T-helper 17 cell (primary cell): ENCODE results near the gene PRELID3B. TPM values are rescaled to one million over a fixed set of nuclear protein-coding genes. Genes with fewer than 3 reads are reported as not detected.
"Not testable (repeated sequence)": the region's sequence is repeated elsewhere in the genome, so short reads cannot be mapped to it uniquely, and the experiment has no call there.

ENCODE experiments used
- ATAC-seq: fragments of 150-1000 bp; cut with Tn5 transposase; 2 replicates; pipeline ENCODE4 v1.10.0; 2021; ENCODE audit warnings: mild to moderate bottlenecking, moderate library complexity
- DNase-seq, 3 donors: peaks; one replicate each; pipeline versions ENCODE4 v3.0.0 to v3.0.0-alpha.2; 2020 to 2021
- H3K9me3 ChIP-seq: one replicate; pipeline ENCODE4 v1.7.0; 2013; ENCODE audit warnings: low read length, mild to moderate bottlenecking; ENCODE audit not compliant: control insufficient read depth, poor library complexity, severe bottlenecking
- H3K27ac Mint-ChIP-seq: one replicate; pipeline ENCODE4 v1.8.0; 2022; ENCODE audit warnings: mild to moderate bottlenecking, moderate library complexity, mixed read lengths
- H3K27me3 Mint-ChIP-seq: one replicate; pipeline ENCODE4 v1.8.0; 2022; ENCODE audit warnings: mixed read lengths
- H3K36me3 Mint-ChIP-seq: one replicate; pipeline ENCODE4 v1.8.0; 2022; ENCODE audit warnings: low read depth, mixed read lengths
- H3K4me1 Mint-ChIP-seq: one replicate; pipeline ENCODE4 v1.8.0; 2022; ENCODE audit warnings: mild to moderate bottlenecking, mixed read lengths
- H3K4me3 Mint-ChIP-seq: one replicate; pipeline ENCODE4 v1.8.0; 2022; ENCODE audit warnings: mild to moderate bottlenecking, moderate library complexity, mixed read lengths
- total RNA-seq, 4 donors: library from RNA in 2 of 4; stranded (reverse) in 2 of 4; gene quantifications; one replicate each; pipeline ENCODE4 v1.2.3 and lab custom pipeline; 2022 to 2026

PRELID3B gene
- total RNA-seq, 2 donors from 2014 or later, result 53.8 to 72.6 TPM

GRCh38 chr20:59044295-59044694 lies 1.7 kb upstream of the PRELID3B start:
- peaks cover 37% of the 10 kb centered on the region for H3K4me1 Mint-ChIP-seq
- H3K27ac Mint-ChIP-seq, result peak overlapping the region; percentile 92

GRCh38 chr20:59043698-59044097 lies 1.1 kb upstream of the PRELID3B start:
- DNase-seq (no peak), ATAC-seq (no peak)
- H3K36me3 Mint-ChIP-seq, result no peaks in the 10 kb centered on the region
- peak overlapping the region; percentile 90 for H3K4me3 Mint-ChIP-seq
- H3K4me1 Mint-ChIP-seq, result peaks cover 42% of the 10 kb centered on the region
- peak overlapping the region; percentile 92 for H3K27ac Mint-ChIP-seq
- H3K9me3 ChIP-seq, result no peaks in the 10 kb centered on the region
- H3K27me3 Mint-ChIP-seq, result no peaks in the 10 kb centered on the region

More at GRCh38 chr20:59044295-59044694, 1.7 kb upstream of the PRELID3B start:
- Mint-ChIP-seq H3K4me3 (no peak overlapping the region), H3K36me3 (no peaks in the 10 kb centered on the region), H3K27me3 (peaks cover 2% of the 10 kb centered on the region)
- DNase-seq, result no peak
- no peaks in the 10 kb centered on the region for H3K9me3 ChIP-seq
- no peak for ATAC-seq

- H3K4me3 Mint-ChIP-seq, result peak overlapping the region; percentile 90
- no peaks in the 10 kb centered on the region for H3K9me3 ChIP-seq
- peaks cover 41% of the 10 kb centered on the region for H3K4me1 Mint-ChIP-seq
- H3K36me3 Mint-ChIP-seq, result no peaks in the 10 kb centered on the region
- peak; percentile 98 for ATAC-seq
- DNase-seq, result peak; percentile 94 to 97 (median 95)
- peak overlapping the region; percentile 92 for H3K27ac Mint-ChIP-seq
- H3K27me3 Mint-ChIP-seq, result no peaks in the 10 kb centered on the region
Observed at GRCh38 chr20:59042796-59043631, 428 bp upstream of the PRELID3B start.

GRCh38 chr20:59041487-59041886 lies 1.1 kb downstream of the PRELID3B start:
- ATAC-seq, DNase-seq, H3K9me3 ChIP-seq, H3K36me3 Mint-ChIP-seq, H3K27me3 Mint-ChIP-seq: not testable (repeated sequence)
- peaks cover 39% of the 10 kb centered on the region for H3K4me1 Mint-ChIP-seq
- H3K27ac Mint-ChIP-seq, result peak overlapping the region; percentile 92
- H3K4me3 Mint-ChIP-seq, result peak overlapping the region; percentile 90

- H3K27ac Mint-ChIP-seq, result peak overlapping the region; percentile 92
- peak overlapping the region; percentile 90 for H3K4me3 Mint-ChIP-seq
- ATAC-seq (no peak), DNase-seq (no peak)
- peaks cover 41% of the 10 kb centered on the region for H3K4me1 Mint-ChIP-seq
- H3K36me3 Mint-ChIP-seq, result peaks cover 4% of the 10 kb centered on the region
- no peaks in the 10 kb centered on the region for H3K27me3 Mint-ChIP-seq
- no peaks in the 10 kb centered on the region for H3K9me3 ChIP-seq
Observed at GRCh38 chr20:59040667-59041066, 1.9 kb downstream of the PRELID3B start.

- Mint-ChIP-seq H3K27ac (no peak overlapping the region), H3K4me1 (peaks cover 45% of the 10 kb centered on the region), H3K36me3 (peaks cover 7% of the 10 kb centered on the region), H3K4me3 (no peak overlapping the region), H3K27me3 (no peaks in the 10 kb centered on the region)
- ATAC-seq, result no peak
- H3K9me3 ChIP-seq, result no peaks in the 10 kb centered on the region
- DNase-seq, result no peak
Observed at GRCh38 chr20:59039233-59039632, 3.4 kb downstream of the PRELID3B start.

GRCh38 chr20:59037386-59037785 lies 5.2 kb downstream of the PRELID3B start:
- peaks cover 7% of the 10 kb centered on the region for H3K36me3 Mint-ChIP-seq
- peaks cover 38% of the 10 kb centered on the region for H3K4me1 Mint-ChIP-seq
- DNase-seq (no peak), ATAC-seq (no peak)
- H3K4me3 Mint-ChIP-seq, result no peak overlapping the region
- no peaks in the 10 kb centered on the region for H3K9me3 ChIP-seq
- H3K27me3 Mint-ChIP-seq, result no peaks in the 10 kb centered on the region
- H3K27ac Mint-ChIP-seq, result peak overlapping the region; percentile 93

- H3K27ac Mint-ChIP-seq, result peak overlapping the region; percentile 56
- no peaks in the 10 kb centered on the region for H3K9me3 ChIP-seq
- H3K36me3 Mint-ChIP-seq, result peaks cover 8% of the 10 kb centered on the region
- DNase-seq (no peak), ATAC-seq (no peak)
- no peaks in the 10 kb centered on the region for H3K27me3 Mint-ChIP-seq
- H3K4me1 Mint-ChIP-seq, result peaks cover 35% of the 10 kb centered on the region
- no peak overlapping the region for H3K4me3 Mint-ChIP-seq
Observed at GRCh38 chr20:59035381-59035780, 7.2 kb downstream of the PRELID3B start.

- Mint-ChIP-seq H3K4me1 (peaks cover 34% of the 10 kb centered on the region), H3K4me3 (no peak overlapping the region)
Observed at GRCh38 chr20:59033616-59034165, 8.9 kb downstream of the PRELID3B start.

GRCh38 chr20:59033093-59033492 lies 9.5 kb downstream of the PRELID3B start:
- H3K4me1 Mint-ChIP-seq, result peaks cover 35% of the 10 kb centered on the region
- DNase-seq (no peak), ATAC-seq (no peak)
- peaks cover 12% of the 10 kb centered on the region for H3K36me3 Mint-ChIP-seq
- no peaks in the 10 kb centered on the region for H3K27me3 Mint-ChIP-seq
- no peaks in the 10 kb centered on the region for H3K9me3 ChIP-seq
- peak overlapping the region; percentile 93 for H3K4me3 Mint-ChIP-seq
- peak overlapping the region; percentile 94 for H3K27ac Mint-ChIP-seq

More at GRCh38 chr20:59033616-59034165, 8.9 kb downstream of the PRELID3B start:
- peaks cover 12% of the 10 kb centered on the region for H3K36me3 Mint-ChIP-seq
- no peak overlapping the region for H3K27ac Mint-ChIP-seq
- no peak for ATAC-seq
- H3K9me3 ChIP-seq, result no peaks in the 10 kb centered on the region
- H3K27me3 Mint-ChIP-seq, result no peaks in the 10 kb centered on the region
- no peak for DNase-seq

- no peak for ATAC-seq
- H3K9me3 ChIP-seq, result no peaks in the 10 kb centered on the region
- H3K36me3 Mint-ChIP-seq, result peaks cover 12% of the 10 kb centered on the region
- H3K4me3 Mint-ChIP-seq, result peak overlapping the region; percentile 93
- DNase-seq, result no peak
- no peaks in the 10 kb centered on the region for H3K27me3 Mint-ChIP-seq
- peak overlapping the region; percentile 94 for H3K27ac Mint-ChIP-seq
- H3K4me1 Mint-ChIP-seq, result peaks cover 36% of the 10 kb centered on the region
Observed at GRCh38 chr20:59032713-59033059, 9.9 kb downstream of the PRELID3B start.

GRCh38 chr20:59032023-59032712 lies 10.4 kb downstream of the PRELID3B start, which contains the start of gene ATP5F1E:
Gene ATP5F1E (minus strand): TSS chr20:59032335. CDS start chr20:59032251, 84 bp downstream.
- peaks cover 15% of the 10 kb centered on the region for H3K36me3 Mint-ChIP-seq
- peaks cover 41% of the 10 kb centered on the region for H3K4me1 Mint-ChIP-seq
- H3K4me3 Mint-ChIP-seq, result peak within 1 kb of the TSS; percentile 93
- H3K27ac Mint-ChIP-seq, result peak within 1 kb of the TSS; percentile 94
- peak; percentile 96 for ATAC-seq
- peak; percentile 96 to 99 (median 98) for DNase-seq
- no peaks in the 10 kb centered on the region for H3K27me3 Mint-ChIP-seq
- H3K9me3 ChIP-seq, result no peaks in the 10 kb centered on the region

GRCh38 chr20:59031564-59032022 lies 11.0 kb downstream of the PRELID3B start:
- Mint-ChIP-seq H3K36me3 (peaks cover 14% of the 10 kb centered on the region), H3K4me3 (peak overlapping the region; percentile 93), H3K27ac (peak overlapping the region; percentile 94), H3K27me3 (no peaks in the 10 kb centered on the region), H3K4me1 (peaks cover 44% of the 10 kb centered on the region)
- ATAC-seq (no peak), DNase-seq (no peak)
- H3K9me3 ChIP-seq, result no peaks in the 10 kb centered on the region
